Stimulated activated CD8-positive, alpha-beta memory T cell treated with anti-CD3 and anti-CD28 coated beads, Interleukin-2, amount 100 ng/mL, for 1 hour (primary cell): Measurements from ENCODE around the gene MIA2.
"Not testable (repeated sequence)": the region's sequence is repeated elsewhere in the genome, so short reads cannot be mapped to it uniquely, and the experiment has no call there.

Experiments
- DNase-seq, 2 donors: peaks; one replicate each; pipeline ENCODE4 v3.0.0-alpha.2; 2020; ENCODE audit warnings: low read depth in 2 of 2

The MIA2 gene

GRCh38 chr14:39268393-39268792 lies 34.7 kb downstream of the MIA2 start:
- no peak for DNase-seq

GRCh38 chr14:39272918-39273317 lies 39.2 kb downstream of the MIA2 start:
- DNase-seq, result no peak

GRCh38 chr14:39275395-39275794 lies 41.7 kb downstream of the MIA2 start:
- DNase-seq, result no peak

DNA sequence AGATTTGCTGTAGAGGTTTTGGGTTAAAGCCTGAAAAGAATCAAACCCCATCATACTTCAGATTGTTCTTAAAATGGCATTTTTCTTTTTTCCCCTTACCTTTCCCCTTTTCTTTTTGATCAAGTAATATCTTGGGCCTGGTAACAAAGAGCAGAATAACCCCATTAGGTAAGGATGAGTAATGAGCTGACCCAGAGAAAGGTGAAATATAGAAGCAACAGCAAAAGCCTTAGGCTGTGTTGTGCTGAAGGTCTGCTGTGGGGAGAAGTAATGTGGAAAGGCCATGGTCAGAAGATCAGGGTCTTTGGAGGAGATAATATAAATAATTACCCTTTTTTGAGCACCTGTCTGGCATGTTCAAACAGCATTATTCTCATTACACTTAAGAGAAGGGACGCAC lies 42.3 kb downstream of the MIA2 start:
- no peak for DNase-seq

- DNase-seq, result no peak
Measured at GRCh38 chr14:39276579-39277114, 42.9 kb downstream of the MIA2 start.

- no peak for DNase-seq
Measured at GRCh38 chr14:39279515-39279914, 45.8 kb downstream of the MIA2 start.

- not testable (repeated sequence) for DNase-seq
Measured at GRCh38 chr14:39280678-39281077, 47.0 kb downstream of the MIA2 start.

- no peak for DNase-seq
Measured at GRCh38 chr14:39289523-39289922, 55.8 kb downstream of the MIA2 start.

- no peak for DNase-seq
Measured at GRCh38 chr14:39291701-39292100, 58.0 kb downstream of the MIA2 start.

- no peak for DNase-seq
Measured at GRCh38 chr14:39293629-39294028, 59.9 kb downstream of the MIA2 start.

DNA sequence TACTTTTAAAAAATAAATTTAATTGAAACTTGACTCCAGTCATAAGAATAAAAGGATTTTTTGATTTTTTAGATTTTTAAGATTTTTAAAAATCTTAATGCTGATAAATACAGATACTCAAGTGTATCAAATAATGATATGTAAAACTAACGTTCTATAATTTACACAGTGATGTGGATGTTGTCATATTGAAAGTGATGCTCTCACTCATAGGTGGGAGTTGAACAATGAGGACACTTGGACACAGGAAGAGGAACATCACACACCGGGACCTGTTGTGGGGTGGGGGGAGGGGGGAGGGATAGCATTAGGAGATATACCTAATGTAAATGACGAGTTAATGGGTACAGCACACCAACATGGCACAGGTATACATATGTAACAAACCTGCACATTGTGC lies 66.7 kb downstream of the MIA2 start:
- not testable (repeated sequence) for DNase-seq

DNA sequence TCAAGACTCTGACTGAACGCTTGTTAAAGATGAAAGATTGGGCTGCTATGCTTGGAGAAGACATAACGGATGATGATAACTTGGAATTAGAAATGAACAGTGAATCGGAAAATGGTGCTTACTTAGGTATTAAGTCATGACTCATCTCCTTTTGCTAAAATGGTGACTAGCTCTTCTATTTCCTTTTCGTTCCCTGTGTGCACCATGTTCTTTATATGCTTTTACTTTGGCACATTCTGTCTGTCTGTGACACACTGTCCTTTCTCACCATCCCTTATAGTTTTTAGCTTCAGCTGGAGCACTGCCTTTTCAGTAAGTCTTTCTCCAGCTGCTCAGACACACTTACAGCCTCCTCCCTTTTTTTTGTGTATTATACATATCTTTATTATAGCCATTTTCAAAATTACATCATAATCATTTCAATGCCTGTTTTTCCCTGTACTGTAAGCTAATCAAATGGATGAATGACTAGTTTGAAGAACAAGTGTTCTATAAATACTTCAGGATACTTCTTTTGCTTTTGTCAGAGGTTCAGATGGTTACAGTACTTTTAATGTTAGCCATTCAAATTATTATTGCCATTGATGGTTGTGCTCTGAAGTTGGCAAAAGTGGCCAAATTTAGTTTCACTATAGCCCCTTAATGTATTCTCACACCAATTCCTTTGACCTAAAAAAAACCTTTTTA lies 68.6 kb downstream of the MIA2 start:
- DNase-seq, result no peak

DNA sequence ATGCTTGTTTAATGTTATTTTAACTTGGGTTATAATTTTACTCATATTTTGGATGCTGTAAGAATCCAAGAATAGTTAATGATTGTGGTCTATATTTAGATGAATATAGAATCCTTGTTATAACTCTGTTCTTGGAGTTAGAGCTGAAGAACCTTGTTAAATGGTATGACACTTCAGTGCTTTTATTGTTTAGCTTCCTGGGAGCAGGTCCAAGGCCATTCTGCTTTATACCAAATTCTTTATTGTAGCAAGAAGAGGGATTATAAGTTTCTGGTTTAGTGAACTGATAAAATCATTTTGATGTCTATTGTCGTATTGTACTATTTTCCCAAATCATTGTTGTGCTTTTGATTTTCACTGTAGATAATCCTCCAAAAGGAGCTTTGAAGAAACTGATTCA lies 69.4 kb downstream of the MIA2 start:
- DNase-seq, result no peak

GRCh38 chr14:39307815-39308214 lies 74.1 kb downstream of the MIA2 start:
- DNase-seq, result no peak

- DNase-seq, result no peak
Measured at GRCh38 chr14:39310051-39310450, 76.3 kb downstream of the MIA2 start.

DNA sequence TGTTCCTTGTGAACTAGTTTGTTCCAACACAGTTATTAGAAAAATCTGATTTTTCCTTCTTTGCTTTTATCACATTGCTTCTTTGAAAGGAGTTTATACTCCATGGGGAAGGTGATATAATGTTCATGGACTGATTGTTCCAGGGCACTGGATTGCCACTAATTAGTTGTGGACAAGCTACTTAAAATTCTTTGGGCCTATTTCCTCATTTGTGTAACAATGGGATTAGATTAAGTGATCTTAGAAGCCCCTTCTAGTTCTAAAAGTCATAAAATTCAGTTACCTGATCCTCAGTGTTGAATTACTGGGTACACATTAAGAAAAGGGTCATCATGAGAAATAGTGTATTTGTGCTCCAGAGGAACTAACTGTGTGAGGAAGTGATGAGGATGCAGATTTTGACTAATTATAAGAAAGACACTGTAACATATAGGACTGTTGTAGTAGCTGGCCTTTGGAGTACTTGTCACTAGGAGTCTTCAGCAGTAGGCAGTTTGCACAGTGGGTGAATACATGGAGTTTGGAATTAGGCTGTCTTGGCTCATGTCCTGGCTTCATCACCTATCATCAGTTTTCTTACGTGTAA lies 82.2 kb downstream of the MIA2 start:
- no peak for DNase-seq

DNA sequence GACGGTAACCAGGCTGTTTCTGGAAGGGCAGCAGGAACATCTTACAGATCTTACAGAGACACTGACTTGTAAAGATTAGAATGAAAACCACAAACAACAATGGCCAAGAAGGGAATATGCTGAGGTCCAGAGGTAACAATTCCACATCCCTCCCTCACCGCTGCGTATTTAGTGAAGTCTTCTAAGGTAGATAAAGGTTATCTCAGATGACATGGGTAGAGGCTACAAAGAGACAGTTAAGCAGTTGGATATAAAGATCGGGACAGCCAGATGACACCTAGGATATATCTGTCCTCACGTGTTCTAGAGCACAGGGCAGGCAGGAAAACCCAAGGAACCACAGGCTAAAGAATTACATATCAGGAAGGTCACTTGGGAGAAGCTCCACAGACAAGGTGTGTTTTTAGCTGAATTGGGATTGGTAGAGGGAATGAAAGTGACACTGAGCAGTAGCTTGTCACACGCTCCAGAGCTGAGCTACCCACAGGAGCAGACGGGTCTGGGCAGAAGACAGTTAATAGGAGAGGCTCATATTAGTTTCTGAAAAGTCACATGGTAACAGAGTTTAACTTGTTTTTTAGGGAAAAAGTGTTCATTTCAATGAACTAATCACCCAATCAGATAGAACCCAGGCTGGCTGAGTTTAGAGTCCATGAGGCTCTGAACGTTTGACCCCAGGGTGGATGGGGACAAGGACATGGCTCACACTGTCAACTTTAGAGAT lies 83.3 kb downstream of the MIA2 start:
- DNase-seq, result no peak

GRCh38 chr14:39318574-39318973 lies 84.9 kb downstream of the MIA2 start:
- DNase-seq, result no peak

- no peak for DNase-seq
Measured at GRCh38 chr14:39319381-39319780, 85.7 kb downstream of the MIA2 start.

GRCh38 chr14:39320318-39320717 lies 86.6 kb downstream of the MIA2 start:
- DNase-seq, result no peak

GRCh38 chr14:39322807-39323206 lies 89.1 kb downstream of the MIA2 start:
- no peak for DNase-seq

- DNase-seq, result no peak
Measured at GRCh38 chr14:39324097-39324496, 90.4 kb downstream of the MIA2 start.

- DNase-seq, result no peak
Measured at GRCh38 chr14:39339003-39339402, 105.3 kb downstream of the MIA2 start.
